Astrocyte (in vitro differentiated cells and primary cell): ENCODE results near the gene PAM.

Experiments used
- EZH2 ChIP-seq: IDR thresholded peaks from 2 replicates; pipeline ENCODE4 v1.6.1; 2012; ENCODE audit warnings: mild to moderate bottlenecking, low read length, inconsistent platforms; ENCODE audit not compliant: insufficient read depth
- TF ChIP-seq, protein P1 (sequence below): IDR thresholded peaks from 2 replicates; pipeline ENCODE4 v1.5.1; 2011; ENCODE audit warnings: low read depth, mild to moderate bottlenecking, inconsistent platforms, low read length, moderate library complexity; ENCODE audit not compliant: insufficient read depth

DNA sequence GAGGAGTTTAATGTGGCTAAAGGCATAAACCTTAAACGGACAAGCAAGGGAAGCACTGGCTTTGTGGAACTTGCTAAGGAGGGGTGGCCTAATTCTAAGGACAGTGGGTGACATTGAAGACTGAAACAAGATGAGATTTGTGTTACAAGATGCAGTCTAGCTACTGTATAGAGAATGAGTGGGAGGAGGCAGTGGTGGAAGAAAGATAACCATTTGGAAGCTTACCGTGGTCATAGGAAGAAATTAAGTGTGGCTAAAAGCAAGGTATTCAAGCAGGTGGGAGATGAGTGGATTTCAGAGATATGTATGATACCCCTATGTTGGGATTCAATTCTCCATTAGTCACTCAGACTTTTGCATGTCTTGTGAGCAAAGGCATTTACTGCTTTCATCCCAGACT is 4.6 kb downstream of the PAM start:
- TF ChIP-seq, protein P1, sequence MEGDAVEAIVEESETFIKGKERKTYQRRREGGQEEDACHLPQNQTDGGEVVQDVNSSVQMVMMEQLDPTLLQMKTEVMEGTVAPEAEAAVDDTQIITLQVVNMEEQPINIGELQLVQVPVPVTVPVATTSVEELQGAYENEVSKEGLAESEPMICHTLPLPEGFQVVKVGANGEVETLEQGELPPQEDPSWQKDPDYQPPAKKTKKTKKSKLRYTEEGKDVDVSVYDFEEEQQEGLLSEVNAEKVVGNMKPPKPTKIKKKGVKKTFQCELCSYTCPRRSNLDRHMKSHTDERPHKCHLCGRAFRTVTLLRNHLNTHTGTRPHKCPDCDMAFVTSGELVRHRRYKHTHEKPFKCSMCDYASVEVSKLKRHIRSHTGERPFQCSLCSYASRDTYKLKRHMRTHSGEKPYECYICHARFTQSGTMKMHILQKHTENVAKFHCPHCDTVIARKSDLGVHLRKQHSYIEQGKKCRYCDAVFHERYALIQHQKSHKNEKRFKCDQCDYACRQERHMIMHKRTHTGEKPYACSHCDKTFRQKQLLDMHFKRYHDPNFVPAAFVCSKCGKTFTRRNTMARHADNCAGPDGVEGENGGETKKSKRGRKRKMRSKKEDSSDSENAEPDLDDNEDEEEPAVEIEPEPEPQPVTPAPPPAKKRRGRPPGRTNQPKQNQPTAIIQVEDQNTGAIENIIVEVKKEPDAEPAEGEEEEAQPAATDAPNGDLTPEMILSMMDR: no peak
- no peak for TF ChIP-seq EZH2
